SK-N-MC (cell line): ENCODE data around the gene ECSCR.
"Not testable (repeated sequence)": the region's sequence is repeated elsewhere in the genome, so short reads cannot be mapped to it uniquely, and the experiment has no call there.

Source experiments
- DNase-seq: peaks from one replicate; pipeline ENCODE4 v3.0.0-alpha.2; 2011; ENCODE audit warnings: low read depth, low spot score
- H3K27ac ChIP-seq: fragments of 200-600 bp; sonication (generic); 2 replicates; pipeline ENCODE4 v1.5.1; 2016; ENCODE audit warnings: mixed run types
- H3K36me3 ChIP-seq: fragments of 200-600 bp; sonication (generic); 2 replicates; pipeline ENCODE4 v1.6.1; 2017; ENCODE audit warnings: antibody characterized with exemption, low read length, mixed read lengths; ENCODE audit not compliant: insufficient read depth
- H3K4me3 ChIP-seq: fragments of 200-600 bp; sonication (generic); 2 replicates; pipeline ENCODE4 v1.5.1; 2016
- H3K9ac ChIP-seq: fragments of 200-600 bp; sonication (generic); 2 replicates; pipeline ENCODE4 v1.8.0; 2017; ENCODE audit warnings: mixed run types, mixed read lengths; ENCODE audit not compliant: insufficient read length
- H3K9me3 ChIP-seq: fragments of 200-600 bp; sonication (generic); 2 replicates; pipeline ENCODE4 v1.6.1; 2017; ENCODE audit warnings: low read depth, mild to moderate bottlenecking, antibody characterized with exemption, low read length, moderate library complexity, mixed read lengths
- EZH2 ChIP-seq: fragments of 200-600 bp; sonication (generic); IDR thresholded peaks from one replicate; pipeline ENCODE4 v1.6.1; 2017; ENCODE audit warnings: antibody characterized with exemption
- FOXP2 ChIP-seq: optimal IDR thresholded peaks from 2 replicates; pipeline ENCODE3; 2011; ENCODE audit warnings: mild to moderate bottlenecking, moderate library complexity; ENCODE audit not compliant: insufficient read depth; ENCODE audit errors: extremely low read length, control extremely low read depth
- POLR2AphosphoS5 ChIP-seq: IDR thresholded peaks from 2 replicates; pipeline ENCODE4 v1.6.1; 2012; ENCODE audit warnings: mild to moderate bottlenecking, low read depth, low read length, borderline replicate concordance

ECSCR gene

GRCh38 chr5:139413153-139413552 is 49.4 kb downstream of the ECSCR start:
- Histone ChIP-seq H3K9ac (no peak overlapping the region), H3K36me3 (no peaks in the 10 kb centered on the region), H3K27ac (no peak overlapping the region), H3K4me3 (no peak overlapping the region), H3K9me3 (no peaks in the 10 kb centered on the region)
- TF ChIP-seq POLR2AphosphoS5 (no peak), FOXP2 (no peak), EZH2 (no peak)
- DNase-seq, result no peak

GRCh38 chr5:139410993-139411828 is 51.3 kb downstream of the ECSCR start:
- TF ChIP-seq EZH2, result no peak
- TF ChIP-seq FOXP2, result peak; percentile 52
- H3K4me3 ChIP-seq, result peak overlapping the region; percentile 16; the same call in 1 of the 2 replicates
- no peak overlapping the region for H3K9ac ChIP-seq
- no peaks in the 10 kb centered on the region for H3K36me3 ChIP-seq
- no peak for DNase-seq
- H3K27ac ChIP-seq, result no peak overlapping the region
- no peaks in the 10 kb centered on the region for H3K9me3 ChIP-seq

- no peak overlapping the region for H3K9ac ChIP-seq
- H3K36me3 ChIP-seq, result no peaks in the 10 kb centered on the region
- no peak overlapping the region for H3K4me3 ChIP-seq
- TF ChIP-seq EZH2, result no peak
- TF ChIP-seq FOXP2, result no peak
- TF ChIP-seq POLR2AphosphoS5, result no peak
- no peaks in the 10 kb centered on the region for H3K9me3 ChIP-seq
- DNase-seq, result no peak
- no peak overlapping the region for H3K27ac ChIP-seq
Observed at GRCh38 chr5:139410121-139410992, 52.2 kb downstream of the ECSCR start.

- not testable (repeated sequence) for H3K27ac ChIP-seq, H3K4me3 ChIP-seq, H3K36me3 ChIP-seq, H3K9me3 ChIP-seq, H3K9ac ChIP-seq, DNase-seq
Observed at GRCh38 chr5:139409116-139409515, 53.4 kb downstream of the ECSCR start.

GRCh38 chr5:139408191-139408590 is 54.4 kb downstream of the ECSCR start:
- no peak overlapping the region for H3K9ac ChIP-seq
- DNase-seq, result no peak
- H3K27ac ChIP-seq, result no peak overlapping the region
- TF ChIP-seq EZH2, result no peak
- TF ChIP-seq POLR2AphosphoS5, result no peak
- TF ChIP-seq FOXP2, result no peak
- no peak overlapping the region for H3K4me3 ChIP-seq
- H3K9me3 ChIP-seq, result no peaks in the 10 kb centered on the region
- no peaks in the 10 kb centered on the region for H3K36me3 ChIP-seq

- Histone ChIP-seq H3K9me3 (no peaks in the 10 kb centered on the region), H3K9ac (no peak overlapping the region), H3K36me3 (no peaks in the 10 kb centered on the region), H3K4me3 (no peak overlapping the region), H3K27ac (no peak overlapping the region)
- no peak for TF ChIP-seq EZH2
- DNase-seq, result no peak
Observed at GRCh38 chr5:139407517-139407916, 55.0 kb downstream of the ECSCR start.

- Histone ChIP-seq H3K27ac (no peak overlapping the region), H3K4me3 (no peak overlapping the region), H3K9ac (no peak overlapping the region)
Observed at GRCh38 chr5:139406963-139407362, 55.6 kb downstream of the ECSCR start.

GRCh38 chr5:139404484-139404840 is 58.1 kb downstream of the ECSCR start:
- TF ChIP-seq FOXP2, result no peak
- no peak for DNase-seq
- peak overlapping the region; percentile 83 for H3K4me3 ChIP-seq
- no peaks in the 10 kb centered on the region for H3K36me3 ChIP-seq
- peak overlapping the region; percentile 95 for H3K27ac ChIP-seq
- peak overlapping the region; percentile 72 for H3K9ac ChIP-seq
- H3K9me3 ChIP-seq, result no peaks in the 10 kb centered on the region

More at GRCh38 chr5:139406963-139407362, 55.6 kb downstream of the ECSCR start:
- Histone ChIP-seq H3K36me3 (no peaks in the 10 kb centered on the region), H3K9me3 (no peaks in the 10 kb centered on the region)
- DNase-seq, result no peak
- no peak for TF ChIP-seq POLR2AphosphoS5
- TF ChIP-seq FOXP2, result no peak
- TF ChIP-seq EZH2, result no peak
